Measurements from ENCODE around the gene PRR5L.

PRR5L gene

DNA sequence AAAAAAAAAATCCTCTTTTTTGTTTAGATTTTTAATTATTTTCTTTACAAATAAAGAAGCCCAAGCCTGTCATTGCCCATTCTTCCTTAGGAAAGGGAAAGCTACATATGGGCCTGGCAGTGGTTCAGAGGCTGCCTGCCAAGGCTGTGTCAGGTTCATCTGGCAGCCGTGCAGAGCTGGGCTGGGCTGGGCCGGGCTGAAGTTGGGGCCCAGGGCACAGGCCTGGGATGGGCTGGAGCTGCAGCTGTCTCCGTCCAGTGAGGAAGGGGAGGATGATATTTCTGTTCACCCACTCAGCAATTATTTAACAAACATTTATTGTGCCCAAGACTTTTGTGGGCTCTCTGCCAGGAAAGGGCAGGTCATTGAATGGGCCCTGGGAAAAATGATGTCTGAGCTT, 4.6 kb downstream of the PRR5L start:
- Histone ChIP-seq H3K9ac (no peak overlapping the region), H3K36me3 (ENCODE audit: control insufficient read depth, insufficient read depth, low read length) (no peaks in the 10 kb centered on the region), H3K9me3 (ENCODE audit: control insufficient read depth, low read length) (no peaks in the 10 kb centered on the region), H3K27ac (no peak overlapping the region), H2AFZ (no peak overlapping the region), H3K4me1 (no peaks in the 10 kb centered on the region), H3K27me3 (ENCODE audit: control insufficient read depth, insufficient read depth, low read length) (no peaks in the 10 kb centered on the region), H3K79me2 (no peaks in the 10 kb centered on the region), H3K4me3 (ENCODE audit: low read depth, low read length) (no peak overlapping the region), H3K4me2 (ENCODE audit: low read length) (no peak overlapping the region)
- TF ChIP-seq, protein P1, sequence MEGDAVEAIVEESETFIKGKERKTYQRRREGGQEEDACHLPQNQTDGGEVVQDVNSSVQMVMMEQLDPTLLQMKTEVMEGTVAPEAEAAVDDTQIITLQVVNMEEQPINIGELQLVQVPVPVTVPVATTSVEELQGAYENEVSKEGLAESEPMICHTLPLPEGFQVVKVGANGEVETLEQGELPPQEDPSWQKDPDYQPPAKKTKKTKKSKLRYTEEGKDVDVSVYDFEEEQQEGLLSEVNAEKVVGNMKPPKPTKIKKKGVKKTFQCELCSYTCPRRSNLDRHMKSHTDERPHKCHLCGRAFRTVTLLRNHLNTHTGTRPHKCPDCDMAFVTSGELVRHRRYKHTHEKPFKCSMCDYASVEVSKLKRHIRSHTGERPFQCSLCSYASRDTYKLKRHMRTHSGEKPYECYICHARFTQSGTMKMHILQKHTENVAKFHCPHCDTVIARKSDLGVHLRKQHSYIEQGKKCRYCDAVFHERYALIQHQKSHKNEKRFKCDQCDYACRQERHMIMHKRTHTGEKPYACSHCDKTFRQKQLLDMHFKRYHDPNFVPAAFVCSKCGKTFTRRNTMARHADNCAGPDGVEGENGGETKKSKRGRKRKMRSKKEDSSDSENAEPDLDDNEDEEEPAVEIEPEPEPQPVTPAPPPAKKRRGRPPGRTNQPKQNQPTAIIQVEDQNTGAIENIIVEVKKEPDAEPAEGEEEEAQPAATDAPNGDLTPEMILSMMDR (IDR thresholded peaks at IDR 0.05), result no peak

- TF ChIP-seq, protein P1 (IDR thresholded peaks at IDR 0.05), result no peak
- Histone ChIP-seq H3K9ac (no peak overlapping the region), H3K79me2 (no peaks in the 10 kb centered on the region), H3K4me3 (ENCODE audit: low read depth, low read length) (no peak overlapping the region), H3K4me1 (no peaks in the 10 kb centered on the region), H3K4me2 (ENCODE audit: low read length) (no peak overlapping the region), H3K9me3 (ENCODE audit: control insufficient read depth, low read length) (no peaks in the 10 kb centered on the region), H2AFZ (no peak overlapping the region), H3K27ac (no peak overlapping the region), H3K27me3 (ENCODE audit: control insufficient read depth, insufficient read depth, low read length) (no peaks in the 10 kb centered on the region), H3K36me3 (ENCODE audit: control insufficient read depth, insufficient read depth, low read length) (no peaks in the 10 kb centered on the region)
These were observed 8.3 kb downstream of the PRR5L start for GRCh38 chr11:36304351-36304750.

- TF ChIP-seq, protein P1 (IDR thresholded peaks at IDR 0.05), result no peak
- Histone ChIP-seq H3K9me3 (ENCODE audit: control insufficient read depth, low read length) (no peaks in the 10 kb centered on the region), H3K27ac (no peak overlapping the region)
These were observed 9.0 kb downstream of the PRR5L start for GRCh38 chr11:36305047-36305446.

GRCh38 chr11:36306888-36307287, 10.8 kb downstream of the PRR5L start:
- Histone ChIP-seq H3K36me3 (ENCODE audit: control insufficient read depth, insufficient read depth, low read length) (no peaks in the 10 kb centered on the region), H3K4me3 (ENCODE audit: low read depth, low read length) (no peak overlapping the region), H3K4me1 (no peaks in the 10 kb centered on the region), H3K4me2 (ENCODE audit: low read length) (no peak overlapping the region), H2AFZ (no peak overlapping the region), H3K27me3 (ENCODE audit: control insufficient read depth, insufficient read depth, low read length) (no peaks in the 10 kb centered on the region), H3K9me3 (ENCODE audit: control insufficient read depth, low read length) (no peaks in the 10 kb centered on the region), H3K27ac (no peak overlapping the region), H3K79me2 (no peaks in the 10 kb centered on the region), H3K9ac (no peak overlapping the region)
- TF ChIP-seq, protein P1 (IDR thresholded peaks at IDR 0.05), result no peak

More at GRCh38 chr11:36305047-36305446, 9.0 kb downstream of the PRR5L start:
- H3K4me2 ChIP-seq (ENCODE audit: low read length), result no peak overlapping the region
- no peaks in the 10 kb centered on the region for H3K4me1 ChIP-seq
- H2AFZ ChIP-seq, result no peak overlapping the region
- no peak overlapping the region for H3K9ac ChIP-seq
- H3K4me3 ChIP-seq (ENCODE audit: low read depth, low read length), result no peak overlapping the region
- no peaks in the 10 kb centered on the region for H3K27me3 ChIP-seq (ENCODE audit: control insufficient read depth, insufficient read depth, low read length)
- no peaks in the 10 kb centered on the region for H3K36me3 ChIP-seq (ENCODE audit: control insufficient read depth, insufficient read depth, low read length)
- no peaks in the 10 kb centered on the region for H3K79me2 ChIP-seq

DNA sequence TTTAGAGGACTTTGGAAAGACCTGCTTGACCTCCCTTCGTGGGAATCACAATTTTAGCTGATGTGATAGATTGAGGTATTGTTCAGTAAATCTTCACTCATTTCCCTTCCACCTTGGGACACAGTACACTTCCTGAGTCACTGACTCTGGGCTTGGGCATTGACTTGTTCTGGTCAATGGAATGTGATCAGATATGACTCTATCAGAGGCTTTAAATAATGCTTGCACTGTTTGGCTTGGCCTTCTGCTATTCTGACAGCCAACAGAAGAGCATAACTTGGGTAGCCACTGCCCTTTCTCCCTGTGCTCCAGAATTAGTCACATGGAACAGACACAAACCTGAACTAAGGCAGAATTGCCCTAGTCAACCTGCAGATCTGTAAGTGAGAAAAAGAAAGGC, 12.5 kb downstream of the PRR5L start:
- no peak overlapping the region for H3K27ac ChIP-seq
- TF ChIP-seq, protein P1 (IDR thresholded peaks at IDR 0.05), result no peak

More for the DNA sequence above, 12.5 kb downstream of the PRR5L start:
- H3K9me3 ChIP-seq (ENCODE audit: control insufficient read depth, low read length), result no peaks in the 10 kb centered on the region
- H3K4me1 ChIP-seq, result no peaks in the 10 kb centered on the region
- H3K27me3 ChIP-seq (ENCODE audit: control insufficient read depth, insufficient read depth, low read length), result no peaks in the 10 kb centered on the region
- H3K36me3 ChIP-seq (ENCODE audit: control insufficient read depth, insufficient read depth, low read length), result no peaks in the 10 kb centered on the region
- H2AFZ ChIP-seq, result no peak overlapping the region
- no peaks in the 10 kb centered on the region for H3K79me2 ChIP-seq
- H3K4me3 ChIP-seq (ENCODE audit: low read depth, low read length), result no peak overlapping the region
- H3K4me2 ChIP-seq (ENCODE audit: low read length), result no peak overlapping the region
- no peak overlapping the region for H3K9ac ChIP-seq
